Measurements from ENCODE around the gene C11orf16.

The C11orf16 gene

GRCh38 chr11:8962841-8963240 lies 30.1 kb upstream of the C11orf16 start:
- peaks cover 13% of the 10 kb centered on the region for H3K4me1 ChIP-seq (ENCODE audit: control insufficient read depth, insufficient read depth, low read length, poor library complexity, severe bottlenecking)
- H3K4me3 ChIP-seq (ENCODE audit: insufficient read depth, low read depth, low read length, poor library complexity, severe bottlenecking), result peak overlapping the region; percentile 93
- no peaks in the 10 kb centered on the region for H3K27me3 ChIP-seq (replicated peaks; ENCODE audit: control insufficient read depth, insufficient read depth, low read length, poor library complexity, severe bottlenecking)
- no peaks in the 10 kb centered on the region for H3K9me3 ChIP-seq (ENCODE audit: control insufficient read depth, low read length)
- no peak overlapping the region for H3K27ac ChIP-seq (ENCODE audit: insufficient read depth, low read length, poor library complexity, severe bottlenecking)
- H3K36me3 ChIP-seq (ENCODE audit: control insufficient read depth, insufficient read depth, low read length), result no peaks in the 10 kb centered on the region
- no peak for DNase-seq

- peaks cover 13% of the 10 kb centered on the region for H3K4me1 ChIP-seq (ENCODE audit: control insufficient read depth, insufficient read depth, low read length, poor library complexity, severe bottlenecking)
- no peak for DNase-seq
- H3K4me3 ChIP-seq (ENCODE audit: insufficient read depth, low read depth, low read length, poor library complexity, severe bottlenecking), result no peak overlapping the region
- no peak overlapping the region for H3K27ac ChIP-seq (ENCODE audit: insufficient read depth, low read length, poor library complexity, severe bottlenecking)
- H3K36me3 ChIP-seq (ENCODE audit: control insufficient read depth, insufficient read depth, low read length), result no peaks in the 10 kb centered on the region
- H3K27me3 ChIP-seq (replicated peaks; ENCODE audit: control insufficient read depth, insufficient read depth, low read length, poor library complexity, severe bottlenecking), result no peaks in the 10 kb centered on the region
- H3K9me3 ChIP-seq (ENCODE audit: control insufficient read depth, low read length), result no peaks in the 10 kb centered on the region
These were observed 28.7 kb upstream of the C11orf16 start for GRCh38 chr11:8961401-8961800.

GRCh38 chr11:8959546-8960166 lies 26.9 kb upstream of the C11orf16 start:
- peaks cover 10% of the 10 kb centered on the region for H3K4me1 ChIP-seq (ENCODE audit: control insufficient read depth, insufficient read depth, low read length, poor library complexity, severe bottlenecking)
- no peak overlapping the region for H3K27ac ChIP-seq (ENCODE audit: insufficient read depth, low read length, poor library complexity, severe bottlenecking)
- no peaks in the 10 kb centered on the region for H3K9me3 ChIP-seq (ENCODE audit: control insufficient read depth, low read length)
- DNase-seq, result no peak
- H3K4me3 ChIP-seq (ENCODE audit: insufficient read depth, low read depth, low read length, poor library complexity, severe bottlenecking), result no peak overlapping the region
- H3K27me3 ChIP-seq (replicated peaks; ENCODE audit: control insufficient read depth, insufficient read depth, low read length, poor library complexity, severe bottlenecking), result no peaks in the 10 kb centered on the region
- peaks cover 10% of the 10 kb centered on the region for H3K36me3 ChIP-seq (ENCODE audit: control insufficient read depth, insufficient read depth, low read length)

- Histone ChIP-seq H3K27me3 (replicated peaks; ENCODE audit: control insufficient read depth, insufficient read depth, low read length, poor library complexity, severe bottlenecking) (no peaks in the 10 kb centered on the region), H3K36me3 (ENCODE audit: control insufficient read depth, insufficient read depth, low read length) (peaks cover 29% of the 10 kb centered on the region), H3K27ac (ENCODE audit: insufficient read depth, low read length, poor library complexity, severe bottlenecking) (no peak overlapping the region), H3K4me1 (ENCODE audit: control insufficient read depth, insufficient read depth, low read length, poor library complexity, severe bottlenecking) (no peaks in the 10 kb centered on the region), H3K4me3 (ENCODE audit: insufficient read depth, low read depth, low read length, poor library complexity, severe bottlenecking) (no peak overlapping the region), H3K9me3 (ENCODE audit: control insufficient read depth, low read length) (no peaks in the 10 kb centered on the region)
- no peak for DNase-seq
These were observed 24.1 kb upstream of the C11orf16 start for GRCh38 chr11:8956860-8957259.

GRCh38 chr11:8948886-8949285 lies 16.1 kb upstream of the C11orf16 start:
- Histone ChIP-seq H3K9me3 (ENCODE audit: control insufficient read depth, low read length) (no peaks in the 10 kb centered on the region), H3K4me1 (ENCODE audit: control insufficient read depth, insufficient read depth, low read length, poor library complexity, severe bottlenecking) (no peaks in the 10 kb centered on the region), H3K36me3 (ENCODE audit: control insufficient read depth, insufficient read depth, low read length) (peaks cover 50% of the 10 kb centered on the region), H3K4me3 (ENCODE audit: insufficient read depth, low read depth, low read length, poor library complexity, severe bottlenecking) (no peak overlapping the region), H3K27me3 (replicated peaks; ENCODE audit: control insufficient read depth, insufficient read depth, low read length, poor library complexity, severe bottlenecking) (no peaks in the 10 kb centered on the region), H3K27ac (ENCODE audit: insufficient read depth, low read length, poor library complexity, severe bottlenecking) (no peak overlapping the region)
- no peak for DNase-seq

GRCh38 chr11:8947230-8947943 lies 14.6 kb upstream of the C11orf16 start:
- Histone ChIP-seq H3K4me1 (ENCODE audit: control insufficient read depth, insufficient read depth, low read length, poor library complexity, severe bottlenecking) (no peaks in the 10 kb centered on the region), H3K27ac (ENCODE audit: insufficient read depth, low read length, poor library complexity, severe bottlenecking) (no peak overlapping the region), H3K27me3 (replicated peaks; ENCODE audit: control insufficient read depth, insufficient read depth, low read length, poor library complexity, severe bottlenecking) (no peaks in the 10 kb centered on the region), H3K9me3 (ENCODE audit: control insufficient read depth, low read length) (no peaks in the 10 kb centered on the region), H3K36me3 (ENCODE audit: control insufficient read depth, insufficient read depth, low read length) (peaks cover 36% of the 10 kb centered on the region), H3K4me3 (ENCODE audit: insufficient read depth, low read depth, low read length, poor library complexity, severe bottlenecking) (no peak overlapping the region)
- no peak for DNase-seq

- H3K4me3 ChIP-seq (ENCODE audit: insufficient read depth, low read depth, low read length, poor library complexity, severe bottlenecking), result no peak within 1 kb of the TSS
- no peak for DNase-seq
- H3K4me1 ChIP-seq (ENCODE audit: control insufficient read depth, insufficient read depth, low read length, poor library complexity, severe bottlenecking), result no peaks in the 10 kb centered on the region
- no peaks in the 10 kb centered on the region for H3K27me3 ChIP-seq (replicated peaks; ENCODE audit: control insufficient read depth, insufficient read depth, low read length, poor library complexity, severe bottlenecking)
- H3K27ac ChIP-seq (ENCODE audit: insufficient read depth, low read length, poor library complexity, severe bottlenecking), result no peak within 1 kb of the TSS
- H3K36me3 ChIP-seq (ENCODE audit: control insufficient read depth, insufficient read depth, low read length), result peaks cover 7% of the 10 kb centered on the region
- H3K9me3 ChIP-seq (ENCODE audit: control insufficient read depth, low read length), result no peaks in the 10 kb centered on the region
These were observed 9.8 kb upstream of the C11orf16 start, which contains the start of gene ASCL3 for GRCh38 chr11:8942518-8943066. Gene ASCL3 (minus strand): TSS chr11:8943016. CDS start chr11:8938161, 4,855 bp downstream.

GRCh38 chr11:8941341-8942103 lies 8.8 kb upstream of the C11orf16 start:
- no peak for DNase-seq
- H3K36me3 ChIP-seq (ENCODE audit: control insufficient read depth, insufficient read depth, low read length), result no peaks in the 10 kb centered on the region
- H3K27me3 ChIP-seq (replicated peaks; ENCODE audit: control insufficient read depth, insufficient read depth, low read length, poor library complexity, severe bottlenecking), result no peaks in the 10 kb centered on the region
- H3K27ac ChIP-seq (ENCODE audit: insufficient read depth, low read length, poor library complexity, severe bottlenecking), result no peak overlapping the region
- H3K4me3 ChIP-seq (ENCODE audit: insufficient read depth, low read depth, low read length, poor library complexity, severe bottlenecking), result no peak overlapping the region
- no peaks in the 10 kb centered on the region for H3K9me3 ChIP-seq (ENCODE audit: control insufficient read depth, low read length)
- H3K4me1 ChIP-seq (ENCODE audit: control insufficient read depth, insufficient read depth, low read length, poor library complexity, severe bottlenecking), result no peaks in the 10 kb centered on the region

GRCh38 chr11:8937659-8938058 lies 4.9 kb upstream of the C11orf16 start:
- no peak for DNase-seq
- Histone ChIP-seq H3K27me3 (replicated peaks; ENCODE audit: control insufficient read depth, insufficient read depth, low read length, poor library complexity, severe bottlenecking) (no peaks in the 10 kb centered on the region), H3K9me3 (ENCODE audit: control insufficient read depth, low read length) (no peaks in the 10 kb centered on the region), H3K4me3 (ENCODE audit: insufficient read depth, low read depth, low read length, poor library complexity, severe bottlenecking) (no peak overlapping the region), H3K4me1 (ENCODE audit: control insufficient read depth, insufficient read depth, low read length, poor library complexity, severe bottlenecking) (no peaks in the 10 kb centered on the region), H3K27ac (ENCODE audit: insufficient read depth, low read length, poor library complexity, severe bottlenecking) (no peak overlapping the region), H3K36me3 (ENCODE audit: control insufficient read depth, insufficient read depth, low read length) (no peaks in the 10 kb centered on the region)

- H3K36me3 ChIP-seq (ENCODE audit: control insufficient read depth, insufficient read depth, low read length), result no peaks in the 10 kb centered on the region
- H3K9me3 ChIP-seq (ENCODE audit: control insufficient read depth, low read length), result no peaks in the 10 kb centered on the region
- no peak overlapping the region for H3K27ac ChIP-seq (ENCODE audit: insufficient read depth, low read length, poor library complexity, severe bottlenecking)
- no peak overlapping the region for H3K4me3 ChIP-seq (ENCODE audit: insufficient read depth, low read depth, low read length, poor library complexity, severe bottlenecking)
- no peak for DNase-seq
- H3K4me1 ChIP-seq (ENCODE audit: control insufficient read depth, insufficient read depth, low read length, poor library complexity, severe bottlenecking), result no peaks in the 10 kb centered on the region
- no peaks in the 10 kb centered on the region for H3K27me3 ChIP-seq (replicated peaks; ENCODE audit: control insufficient read depth, insufficient read depth, low read length, poor library complexity, severe bottlenecking)
These were observed 4.4 kb upstream of the C11orf16 start for GRCh38 chr11:8937159-8937558.
